ENCODE data around the gene DHDH.
A peak's percentile ranks its signal among the peaks of the same experiment; 100 is the strongest.

DHDH gene

GRCh38 chr19:48950159-48950558 lies 16.7 kb downstream of the DHDH start:
- no peak for DNase-seq (ENCODE audit: low read depth in 2 of 2)

GRCh38 chr19:48950830-48951519 lies 17.5 kb downstream of the DHDH start:
- DNase-seq (ENCODE audit: low read depth in 2 of 2): no peak

- DNase-seq (ENCODE audit: low read depth in 2 of 2): no peak
Observed at GRCh38 chr19:48953141-48953540, 19.6 kb downstream of the DHDH start.

- no peak for DNase-seq (ENCODE audit: low read depth in 2 of 2)
Observed at GRCh38 chr19:48953990-48954594, 20.6 kb downstream of the DHDH start.

GRCh38 chr19:48954595-48955307 lies 21.3 kb downstream of the DHDH start, which contains the start of gene BAX:
Gene BAX (plus strand): TSS chr19:48954875. CDS start chr19:48954929, 54 bp downstream.
- peak; percentile 95 to 97 for DNase-seq (ENCODE audit: low read depth in 2 of 2)

GRCh38 chr19:48955308-48955958 lies 21.9 kb downstream of the DHDH start:
- no peak for DNase-seq (ENCODE audit: low read depth in 2 of 2)

- DNase-seq (ENCODE audit: low read depth in 2 of 2): no peak
Observed at GRCh38 chr19:48958006-48958405, 24.5 kb downstream of the DHDH start.

GRCh38 chr19:48959341-48960239 lies 26.1 kb downstream of the DHDH start:
- DNase-seq (ENCODE audit: low read depth in 2 of 2): no peak

GRCh38 chr19:48961051-48961649 lies 27.7 kb downstream of the DHDH start:
- no peak for DNase-seq (ENCODE audit: low read depth in 2 of 2)

- no peak for DNase-seq (ENCODE audit: low read depth in 2 of 2)
Observed at GRCh38 chr19:48961673-48962028, 28.2 kb downstream of the DHDH start.

GRCh38 chr19:48962029-48962848 lies 28.7 kb downstream of the DHDH start:
- DNase-seq (ENCODE audit: low read depth in 2 of 2): peak in 1 of 2 donors; percentile 48

GRCh38 chr19:48962849-48963165 lies 29.3 kb downstream of the DHDH start:
- no peak for DNase-seq (ENCODE audit: low read depth in 2 of 2)

- peak; percentile 76 to 77 for DNase-seq (ENCODE audit: low read depth in 2 of 2)
Observed at GRCh38 chr19:48963371-48964204, 30.1 kb downstream of the DHDH start.

- no peak for DNase-seq (ENCODE audit: low read depth in 2 of 2)
Observed at GRCh38 chr19:48964205-48965039, 30.9 kb downstream of the DHDH start.

GRCh38 chr19:48965040-48965805 lies 31.7 kb downstream of the DHDH start, which contains the start of gene FTL:
Gene FTL (plus strand): TSS chr19:48965309. CDS start chr19:48965508, 199 bp downstream.
- DNase-seq (ENCODE audit: low read depth in 2 of 2): peak; percentile 92 to 93

- DNase-seq (ENCODE audit: low read depth in 2 of 2): peak; percentile 79 to 81
Observed at GRCh38 chr19:48965806-48966540, 32.5 kb downstream of the DHDH start.

All from stimulated activated CD8-positive, alpha-beta memory T cell treated with anti-CD3 and anti-CD28 coated beads, Interleukin-15, amount 100 ng/mL, for 48 hours (primary cell).